B cell (primary cell): Measurements from ENCODE around the gene C1orf52.
"Not testable (repeated sequence)": the region's sequence is repeated elsewhere in the genome, so short reads cannot be mapped to it uniquely, and the experiment has no call there.

Source experiments
- EZH2 ChIP-seq: IDR thresholded peaks from 2 replicates; pipeline ENCODE4 v1.6.1; 2012; ENCODE audit warnings: borderline replicate concordance, low read depth, mild to moderate bottlenecking, moderate library complexity, low read length; ENCODE audit not compliant: insufficient read depth, poor library complexity, severe bottlenecking
- TF ChIP-seq, protein P1 (sequence below): fragments of 200-600 bp; IDR thresholded peaks from one replicate; pipeline ENCODE4 v1.8.0; 2022; ENCODE audit warnings: antibody characterized with exemption, mild to moderate bottlenecking

DNA sequence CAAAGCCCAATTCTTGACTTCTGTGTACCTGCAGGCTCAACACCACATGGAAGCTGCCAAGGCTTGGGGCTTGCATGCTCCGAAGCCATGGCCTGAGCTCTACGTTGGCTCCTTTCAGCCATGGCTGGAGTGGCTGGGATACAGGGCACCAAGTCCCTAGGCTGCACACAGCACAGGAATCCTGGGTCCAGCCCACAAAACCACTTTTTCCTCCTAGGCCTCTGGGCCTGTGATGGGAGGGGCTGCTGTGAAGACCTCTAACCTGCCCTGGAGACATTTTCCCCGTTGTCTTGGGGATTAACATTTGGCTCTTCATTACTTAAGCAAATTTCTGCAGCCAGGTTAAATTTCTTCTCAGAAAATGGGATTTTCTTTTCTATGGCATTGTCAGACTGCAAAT is 10.4 kb downstream of the C1orf52 start:
- TF ChIP-seq, protein P1, sequence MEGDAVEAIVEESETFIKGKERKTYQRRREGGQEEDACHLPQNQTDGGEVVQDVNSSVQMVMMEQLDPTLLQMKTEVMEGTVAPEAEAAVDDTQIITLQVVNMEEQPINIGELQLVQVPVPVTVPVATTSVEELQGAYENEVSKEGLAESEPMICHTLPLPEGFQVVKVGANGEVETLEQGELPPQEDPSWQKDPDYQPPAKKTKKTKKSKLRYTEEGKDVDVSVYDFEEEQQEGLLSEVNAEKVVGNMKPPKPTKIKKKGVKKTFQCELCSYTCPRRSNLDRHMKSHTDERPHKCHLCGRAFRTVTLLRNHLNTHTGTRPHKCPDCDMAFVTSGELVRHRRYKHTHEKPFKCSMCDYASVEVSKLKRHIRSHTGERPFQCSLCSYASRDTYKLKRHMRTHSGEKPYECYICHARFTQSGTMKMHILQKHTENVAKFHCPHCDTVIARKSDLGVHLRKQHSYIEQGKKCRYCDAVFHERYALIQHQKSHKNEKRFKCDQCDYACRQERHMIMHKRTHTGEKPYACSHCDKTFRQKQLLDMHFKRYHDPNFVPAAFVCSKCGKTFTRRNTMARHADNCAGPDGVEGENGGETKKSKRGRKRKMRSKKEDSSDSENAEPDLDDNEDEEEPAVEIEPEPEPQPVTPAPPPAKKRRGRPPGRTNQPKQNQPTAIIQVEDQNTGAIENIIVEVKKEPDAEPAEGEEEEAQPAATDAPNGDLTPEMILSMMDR = not testable (repeated sequence)
- TF ChIP-seq EZH2 = not testable (repeated sequence)
